GM18517 (cell line): ENCODE measurements around the gene AP1G2.

ENCODE experiments used
- ATAC-seq: cut with Tn5 transposase; IDR thresholded peaks from one replicate; pipeline ENCODE4 v1.9.1; 2021; ENCODE audit warnings: mild to moderate bottlenecking, moderate library complexity; ENCODE audit not compliant: unreplicated experiment

The AP1G2 gene

GRCh38 chr14:23521785-23522640 lies 45.6 kb downstream of the AP1G2 start:
- no peak for ATAC-seq

GRCh38 chr14:23520899-23521533 lies 46.6 kb downstream of the AP1G2 start:
- ATAC-seq = no peak

GRCh38 chr14:23518709-23519108 lies 48.9 kb downstream of the AP1G2 start:
- no peak for ATAC-seq

GRCh38 chr14:23517650-23518326 lies 49.8 kb downstream of the AP1G2 start:
- ATAC-seq = no peak

GRCh38 chr14:23514644-23514957 lies 53.0 kb downstream of the AP1G2 start:
- ATAC-seq = no peak

GRCh38 chr14:23513818-23514643 lies 53.6 kb downstream of the AP1G2 start:
- no peak for ATAC-seq

- no peak for ATAC-seq
Observed at GRCh38 chr14:23513005-23513817, 54.4 kb downstream of the AP1G2 start.

GRCh38 chr14:23512156-23512555 lies 55.4 kb downstream of the AP1G2 start:
- no peak for ATAC-seq
